ENCODE measurements around the gene TMEM256.
"Not testable (repeated sequence)": the region's sequence is repeated elsewhere in the genome, so short reads cannot be mapped to it uniquely, and the experiment has no call there.

TMEM256 gene

GRCh38 chr17:7383371-7383741 lies 20.5 kb downstream of the TMEM256 start:
- no peak for DNase-seq (ENCODE audit: low spot score)

GRCh38 chr17:7382901-7383300 lies 21.0 kb downstream of the TMEM256 start:
- DNase-seq (ENCODE audit: low spot score), result no peak

- peak; percentile 48 for DNase-seq (ENCODE audit: low spot score)
Measured at GRCh38 chr17:7380855-7381683, 22.8 kb downstream of the TMEM256 start, which contains the start of gene TNK1. TSS of gene TNK1 (plus strand) at chr17:7381089. CDS start at chr17:7382927, 1,838 bp downstream.

- peak; percentile 69 for DNase-seq (ENCODE audit: low spot score)
Measured at GRCh38 chr17:7380321-7380720, 23.6 kb downstream of the TMEM256 start.

- DNase-seq (ENCODE audit: low spot score), result no peak
Measured at GRCh38 chr17:7379134-7379533, 24.8 kb downstream of the TMEM256 start.

- no peak for DNase-seq (ENCODE audit: low spot score)
Measured at GRCh38 chr17:7374353-7374752, 29.5 kb downstream of the TMEM256 start.

GRCh38 chr17:7370853-7371252 lies 33.0 kb downstream of the TMEM256 start:
- DNase-seq (ENCODE audit: low spot score), result no peak

GRCh38 chr17:7369825-7370224 lies 34.1 kb downstream of the TMEM256 start:
- no peak for DNase-seq (ENCODE audit: low spot score)

- not testable (repeated sequence) for DNase-seq (ENCODE audit: low spot score)
Measured at GRCh38 chr17:7368599-7368994, 35.3 kb downstream of the TMEM256 start.

GRCh38 chr17:7367918-7368598 lies 35.8 kb downstream of the TMEM256 start:
- DNase-seq (ENCODE audit: low spot score), result no peak

GRCh38 chr17:7367083-7367482 lies 36.8 kb downstream of the TMEM256 start:
- DNase-seq (ENCODE audit: low spot score), result no peak

- DNase-seq (ENCODE audit: low spot score), result not testable (repeated sequence)
Measured at GRCh38 chr17:7365963-7366362, 37.9 kb downstream of the TMEM256 start.

- DNase-seq (ENCODE audit: low spot score), result no peak
Measured at GRCh38 chr17:7363311-7363710, 40.6 kb downstream of the TMEM256 start.

GRCh38 chr17:7361906-7362305 lies 42.0 kb downstream of the TMEM256 start:
- DNase-seq (ENCODE audit: low spot score), result no peak

- DNase-seq (ENCODE audit: low spot score), result no peak
Measured at GRCh38 chr17:7357381-7357780, 46.5 kb downstream of the TMEM256 start.

GRCh38 chr17:7356756-7357155 lies 47.1 kb downstream of the TMEM256 start:
- no peak for DNase-seq (ENCODE audit: low spot score)

GRCh38 chr17:7356072-7356549 lies 47.8 kb downstream of the TMEM256 start:
- peak; percentile 71 for DNase-seq (ENCODE audit: low spot score)

GRCh38 chr17:7355573-7355972 lies 48.3 kb downstream of the TMEM256 start:
- DNase-seq (ENCODE audit: low spot score), result no peak

GRCh38 chr17:7355053-7355452 lies 48.8 kb downstream of the TMEM256 start, which contains the start of gene TMEM95:
TSS of gene TMEM95 (plus strand) at chr17:7355156. CDS start at chr17:7355205, 49 bp downstream.
- DNase-seq (ENCODE audit: low spot score), result no peak

- DNase-seq (ENCODE audit: low spot score), result no peak
Measured at GRCh38 chr17:7354262-7354843, 49.5 kb downstream of the TMEM256 start.

Data from AG08396 (cell line).